ENCODE data around the gene S100A5. TPM values are rescaled to one million over a fixed set of nuclear protein-coding genes. Genes with fewer than 3 reads are reported as not detected.

The S100A5 gene
- total and polyA plus RNA-seq, 2 of the 8 experiments (the other 6 are each of a cell fraction or from before 2014, with no cell fraction given) = not detected

GRCh38 chr1:153572569-153573015, 31.9 kb upstream of the S100A5 start:
- Histone ChIP-seq H2AFZ (ENCODE audit: low read length) (no peak overlapping the region), H3K23me2 (ENCODE audit: low read depth, low read length) (peaks cover 2% of the 10 kb centered on the region), H2BK12ac (ENCODE audit: low read depth, low read length) (no peak overlapping the region), H3K27me3 (replicated peaks in 1 of 4; ENCODE audit: control insufficient read depth in 3 of 4, extremely low read depth in 1 of 4, insufficient read depth in 3 of 4, low read length in 3 of 4) (0 out of 7 replicates have a peak, but pooled peaks cover 0 to 4% (median 0%) of the 10 kb centered on the region in 4 experiments), H2BK120ac (replicated peaks; ENCODE audit: low read depth, low read length) (no peak overlapping the region), H3K27ac (ENCODE audit: low read depth, low read length) (no peak overlapping the region), H3K23ac (ENCODE audit: insufficient read length) (no peak overlapping the region), H4K91ac (replicated peaks; ENCODE audit: insufficient read length, low read length) (no peak overlapping the region), H3K4ac (replicated peaks; ENCODE audit: insufficient read length, low read depth, low read length) (no peak overlapping the region), H4K20me1 (replicated peaks in 1 of 2; ENCODE audit: control insufficient read depth in 1 of 2, insufficient read depth in 2 of 2, low read length in 2 of 2) (no peaks in the 10 kb centered on the region), H3K79me2 (ENCODE audit: control insufficient read depth in 1 of 2, insufficient read depth in 2 of 2, low read length in 2 of 2) (no peaks in the 10 kb centered on the region), H3K4me3 (ENCODE audit: extremely low read depth in 1 of 4, insufficient read depth in 2 of 4, low read depth in 3 of 4, low read length in 4 of 4) (no peak overlapping the region), H3K79me1 (ENCODE audit: low read depth, low read length) (no peaks in the 10 kb centered on the region), H4K5ac (ENCODE audit: insufficient read length, low read depth, low read length) (no peak overlapping the region), H2BK5ac (ENCODE audit: low read depth, low read length) (no peak overlapping the region), H3K18ac (ENCODE audit: extremely low read depth, low read length) (no peak overlapping the region), H3K9me3 (ENCODE audit: insufficient read depth in 2 of 2, low read depth in 1 of 2, low read length in 1 of 2) (peaks cover 0 to 10% of the 10 kb centered on the region in 2 experiments; a peak in 1 of 4 replicates), H3K56ac (replicated peaks; ENCODE audit: insufficient read length, low read depth, low read length) (no peak overlapping the region), H4K8ac (ENCODE audit: extremely low read depth, insufficient read depth, low read length) (no peak overlapping the region), H3K36me3 (ENCODE audit: control insufficient read depth in 2 of 4, insufficient read depth in 4 of 4, low read length in 3 of 4) (no peaks in the 10 kb centered on the region), H2BK15ac (ENCODE audit: low read length) (no peak overlapping the region), H3K4me2 (ENCODE audit: insufficient read depth in 1 of 2, low read depth in 2 of 2, low read length in 2 of 2) (no peak overlapping the region), H3K14ac (ENCODE audit: insufficient read length) (no peak overlapping the region), H3K9ac (replicated peaks in 1 of 4; ENCODE audit: extremely low read depth in 1 of 4, low read depth in 3 of 4, low read length in 3 of 4) (no peak overlapping the region), H2BK20ac (ENCODE audit: low read length) (no peak overlapping the region), H3K4me1 (replicated peaks in 1 of 4; ENCODE audit: control insufficient read depth in 3 of 4, insufficient read depth in 4 of 4, low read length in 3 of 4) (peaks cover 4 to 8% (median 7%) of the 10 kb centered on the region in 4 experiments; a peak in 6 of 7 replicates), H2AK5ac (ENCODE audit: low read depth, low read length) (no peak overlapping the region)
- WGBS, 2 experiments (ENCODE audit: extremely low coverage in 1 of 2, insufficient coverage in 1 of 2, insufficient read length in 1 of 2, insufficient replicate concordance in 2 of 2, low coverage in 1 of 2, low lambda C conversion rate in 2 of 2, missing lambda C conversion rate in 1 of 2) = 58% methylated on average over 3 of the region's 3 CpGs; no CpG with 5 or more reads in 1 of the 2 experiments
- ChIA-PET CTCF (ENCODE audit: partially characterized antibody) (interaction anchor here (0.7 to 7.5 kb wide), 29 partner anchors 9 to 772 kb away, joined by 3 to 224 read pairs (median 5); partner anchors contain the start of genes CHTOP, S100A1, S100A13 and S100A14), POLR2A (ENCODE audit: partially characterized antibody) (interaction anchor here (0.7 to 2.3 kb wide), 9 partner anchors 14 to 68 kb away, joined by 3 to 19 read pairs (median 4); partner anchors contain the start of genes CHTOP, S100A13, S100A16 and S100A6)
- peak in 1 of 2 experiments; percentile 43 for DNase-seq (ENCODE audit: low read depth in 1 of 2, low spot score in 2 of 2)
- TF ChIP-seq RAD21 (IDR thresholded peaks at IDR 0.05 in 1 of 2, conservative IDR thresholded peaks at IDR 0.05 in 1 of 2; ENCODE audit: low read depth in 2 of 2, low read length in 2 of 2) = peak; percentile 93 to 97
- TF ChIP-seq KDM5A (IDR thresholded peaks at IDR 0.05; ENCODE audit: low read length) = no peak
- no peak for TF ChIP-seq FOSL1 (IDR thresholded peaks at IDR 0.05; ENCODE audit: insufficient read depth, low read depth, low read length)
- TF ChIP-seq CTCF (IDR thresholded peaks at IDR 0.05; ENCODE audit: control extremely low read depth in 1 of 3, insufficient read depth in 1 of 3, low read depth in 1 of 3, low read length in 3 of 3) = peak; percentile 91 to 95 (median 92)
- no peak for TF ChIP-seq PHF8 (conservative IDR thresholded peaks at IDR 0.05; ENCODE audit: low read depth, low read length)
- no peak for FAIRE-seq

All from H1 (cell line).